Gastrocnemius medialis (tissue), 4 donors: ENCODE results near the gene CPLX3. TPM values are rescaled to one million over a fixed set of nuclear protein-coding genes. Genes with fewer than 3 reads are reported as not detected.

ENCODE experiments used
- ATAC-seq, 2 donors: fragments of 150-250 bp; one replicate each; pipeline ENCODE4 v1.9.1; 2016
- DNase-seq, 2 donors: peaks; one replicate each; pipeline ENCODE4 v3.0.0-alpha.2; 2019
- H3K27ac ChIP-seq, 4 donors: fragments of 200-600 bp; sonication (generic); 1 replicate in 1 of 4; 2 replicates in 3 of 4; pipeline ENCODE4 v1.5.1; 2016 to 2018; ENCODE audit warnings: mild to moderate bottlenecking in 2 of 4, moderate library complexity in 1 of 4
- H3K27me3 ChIP-seq, 3 donors: fragments of 200-600 bp; sonication (generic) in 2 of 3; 1 replicate in 1 of 3; 2 replicates in 2 of 3; pipeline versions ENCODE4 v1.5.1 to v1.6.0; 2016 to 2019; ENCODE audit warnings: mild to moderate bottlenecking in 1 of 3, moderate library complexity in 1 of 3
- H3K36me3 ChIP-seq, 2 donors: fragments of 200-600 bp; sonication (generic) in 1 of 2; one replicate each; pipeline ENCODE4 v1.5.1; 2017 to 2018
- H3K4me1 ChIP-seq, 2 donors: fragments of 200-600 bp; sonication (generic) in 1 of 2; one replicate each; pipeline ENCODE4 v1.5.1; 2016 to 2017; ENCODE audit warnings: mild to moderate bottlenecking in 2 of 2
- H3K4me3 ChIP-seq, 4 donors: fragments of 200-600 bp; sonication (generic) in 3 of 4; 1 replicate in 1 of 4; 2 replicates in 3 of 4; pipeline ENCODE4 v1.5.1; 2016 to 2019; ENCODE audit warnings: mild to moderate bottlenecking in 2 of 4
- H3K9me3 ChIP-seq, 3 donors: fragments of 200-600 bp; sonication (generic) in 2 of 3; 1 replicate in 1 of 3; 2 replicates in 2 of 3; pipeline ENCODE4 v1.5.1; 2016 to 2019
- POLR2A ChIP-seq, 2 donors: fragments of 450-650 bp; IDR thresholded peaks; one replicate each; pipeline ENCODE4 v1.6.1; 2017; ENCODE audit warnings: antibody characterized with exemption in 2 of 2, mild to moderate bottlenecking in 2 of 2, moderate library complexity in 2 of 2
- in situ Hi-C, 4 donors: fragments of 200-750 bp; cut with MboI; loops; one replicate each; pipeline versions ENCODE4 v1.15.0 to v1.8.0; 2017; ENCODE audit warnings: low sequenced_read_pairs in 4 of 4
- intact Hi-C: fragments of 100-400 bp; cut with DNase I; formaldehyde crosslinking; loops from one replicate; pipeline ENCODE4 v1.15.1; 2023; ENCODE audit warnings: low total_unique reads
- total RNA-seq, 4 donors: library from RNA; depleted of rRNA; stranded (reverse); fragments of >200 nt; gene quantifications; one replicate each; pipeline versions ENCODE4 v1.1.0 to v1.2.3, GENCODE V29; 2016
- TF ChIP-seq, protein P1 (sequence below), 5 experiments: fragments of 450-650 bp in 3 of 5; fragments of 200-600 bp in 2 of 5; sonication (generic) in 2 of 5; IDR thresholded peaks in 4 of 5; conservative IDR thresholded peaks in 1 of 5; 1 replicate in 4 of 5; 2 replicates in 1 of 5; pipeline ENCODE4 v1.5.1; 2016 to 2019; ENCODE audit warnings: antibody characterized with exemption in 5 of 5, mild to moderate bottlenecking in 3 of 5, moderate library complexity in 3 of 5

The CPLX3 gene
- total RNA-seq, 4 donors from 2014 or later: not detected

DNA sequence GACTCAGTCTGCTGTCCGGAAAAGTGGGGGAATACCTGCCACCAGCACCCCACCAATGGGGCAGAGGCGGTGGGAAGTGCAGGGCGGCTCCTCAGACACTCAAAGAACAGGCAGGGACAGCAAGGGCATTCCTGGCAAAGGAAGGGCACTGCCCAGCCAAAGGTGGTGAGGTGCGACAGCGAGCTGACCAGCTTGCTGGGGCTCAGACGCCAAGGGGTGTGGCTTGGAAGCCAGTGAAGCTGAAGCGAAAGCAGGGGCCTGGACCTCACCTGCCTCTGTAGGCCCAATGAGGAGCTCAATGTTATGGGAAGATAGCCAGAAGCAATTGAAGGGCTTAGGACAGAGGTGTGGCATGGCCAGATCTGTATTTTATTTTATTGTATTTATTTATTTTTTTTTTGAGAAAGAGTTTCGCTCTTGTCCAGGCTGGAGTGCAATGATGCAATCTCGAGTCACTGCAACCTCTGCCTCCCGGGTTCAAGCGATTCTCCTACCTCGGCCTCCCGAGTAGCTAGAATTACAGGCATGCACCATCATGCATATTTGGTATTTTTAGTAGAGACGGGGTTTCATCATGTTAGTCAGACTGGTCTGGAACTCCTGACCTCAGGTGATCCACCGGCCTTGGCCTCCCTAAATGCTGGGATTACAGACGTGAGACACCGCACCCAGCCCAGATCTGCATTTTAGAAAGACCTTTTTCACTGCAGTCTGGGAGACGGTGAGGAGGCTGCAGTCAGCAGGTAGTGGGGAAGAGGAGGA, 18.2 kb upstream of the CPLX3 start:
- Histone ChIP-seq H3K27ac (no peak overlapping the region), H3K27me3 (no peaks in the 10 kb centered on the region), H3K36me3 (no peaks in the 10 kb centered on the region), H3K9me3 (no peaks in the 10 kb centered on the region), H3K4me1 (peaks cover 0 to 9% of the 10 kb centered on the region in 2 donors), H3K4me3 (no peak overlapping the region)
- TF ChIP-seq, protein P1, sequence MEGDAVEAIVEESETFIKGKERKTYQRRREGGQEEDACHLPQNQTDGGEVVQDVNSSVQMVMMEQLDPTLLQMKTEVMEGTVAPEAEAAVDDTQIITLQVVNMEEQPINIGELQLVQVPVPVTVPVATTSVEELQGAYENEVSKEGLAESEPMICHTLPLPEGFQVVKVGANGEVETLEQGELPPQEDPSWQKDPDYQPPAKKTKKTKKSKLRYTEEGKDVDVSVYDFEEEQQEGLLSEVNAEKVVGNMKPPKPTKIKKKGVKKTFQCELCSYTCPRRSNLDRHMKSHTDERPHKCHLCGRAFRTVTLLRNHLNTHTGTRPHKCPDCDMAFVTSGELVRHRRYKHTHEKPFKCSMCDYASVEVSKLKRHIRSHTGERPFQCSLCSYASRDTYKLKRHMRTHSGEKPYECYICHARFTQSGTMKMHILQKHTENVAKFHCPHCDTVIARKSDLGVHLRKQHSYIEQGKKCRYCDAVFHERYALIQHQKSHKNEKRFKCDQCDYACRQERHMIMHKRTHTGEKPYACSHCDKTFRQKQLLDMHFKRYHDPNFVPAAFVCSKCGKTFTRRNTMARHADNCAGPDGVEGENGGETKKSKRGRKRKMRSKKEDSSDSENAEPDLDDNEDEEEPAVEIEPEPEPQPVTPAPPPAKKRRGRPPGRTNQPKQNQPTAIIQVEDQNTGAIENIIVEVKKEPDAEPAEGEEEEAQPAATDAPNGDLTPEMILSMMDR (IDR thresholded peaks at IDR 0.05 in 4 of 5, conservative IDR thresholded peaks at IDR 0.05 in 1 of 5): no peak
- no peak for TF ChIP-seq POLR2A (IDR thresholded peaks at IDR 0.05)
- in situ Hi-C loops (no loop called here), intact Hi-C loops (no loop called here)
- DNase-seq (peak in 1 of 2 donors; percentile 33), ATAC-seq (peak; percentile 45 to 47)

DNA sequence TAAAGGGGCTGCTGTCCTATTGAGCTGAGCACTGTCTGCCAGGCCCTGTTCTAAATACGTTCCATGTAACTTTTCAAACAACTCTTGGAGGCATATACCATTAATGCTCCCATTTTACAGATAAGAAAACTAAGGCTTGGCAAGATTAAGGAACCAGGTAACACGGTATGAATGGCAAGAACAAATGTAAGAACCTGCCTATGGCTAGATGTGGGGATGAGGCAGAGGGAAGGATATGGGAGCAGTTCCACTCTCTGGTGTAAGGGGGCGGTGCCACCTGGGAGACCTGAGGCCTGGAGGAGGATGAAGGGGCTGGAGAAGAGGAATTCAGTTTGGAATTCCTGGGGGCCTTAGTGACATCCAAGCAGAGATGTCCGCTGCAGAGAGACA, 17.6 kb upstream of the CPLX3 start:
- Histone ChIP-seq H3K27me3 (no peaks in the 10 kb centered on the region), H3K4me3 (no peak overlapping the region), H3K27ac (no peak overlapping the region), H3K36me3 (no peaks in the 10 kb centered on the region), H3K4me1 (peaks cover 0 to 9% of the 10 kb centered on the region in 2 donors), H3K9me3 (no peaks in the 10 kb centered on the region)
- in situ Hi-C loops: no loop called here
- no peak for TF ChIP-seq POLR2A (IDR thresholded peaks at IDR 0.05)
- TF ChIP-seq, protein P1 (IDR thresholded peaks at IDR 0.05 in 4 of 5, conservative IDR thresholded peaks at IDR 0.05 in 1 of 5): no peak
- ATAC-seq (no peak), DNase-seq (no peak)
- intact Hi-C loops: no loop called here

DNA sequence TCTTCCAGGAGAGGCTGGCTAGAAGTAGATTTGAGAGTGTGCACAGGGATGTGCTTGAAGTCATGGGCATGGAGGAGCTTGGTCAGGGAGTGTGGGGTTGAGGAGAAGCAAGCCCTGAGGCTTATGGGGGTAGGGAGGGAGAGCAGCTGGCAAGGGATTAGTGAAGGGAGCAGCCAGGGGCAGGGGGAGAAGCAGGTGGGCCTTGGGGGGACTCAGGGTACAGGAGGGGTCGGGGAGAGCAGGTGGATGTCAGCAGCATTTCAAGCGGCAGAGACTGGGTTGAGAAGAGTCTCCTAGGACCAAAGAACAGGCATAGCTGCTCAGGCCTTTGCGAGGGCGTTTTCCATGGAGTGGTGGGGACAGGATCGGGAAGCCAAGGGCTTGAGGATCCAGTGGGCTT, 17.2 kb upstream of the CPLX3 start:
- Histone ChIP-seq H3K9me3 (no peaks in the 10 kb centered on the region), H3K4me3 (no peak overlapping the region), H3K27ac (no peak overlapping the region), H3K4me1 (peaks cover 0 to 9% of the 10 kb centered on the region in 2 donors), H3K27me3 (no peaks in the 10 kb centered on the region), H3K36me3 (no peaks in the 10 kb centered on the region)
- ATAC-seq (no peak), DNase-seq (no peak)
- in situ Hi-C loops: no loop called here
- intact Hi-C loops: no loop called here
- TF ChIP-seq, protein P1 (IDR thresholded peaks at IDR 0.05 in 4 of 5, conservative IDR thresholded peaks at IDR 0.05 in 1 of 5): no peak
- no peak for TF ChIP-seq POLR2A (IDR thresholded peaks at IDR 0.05)

DNA sequence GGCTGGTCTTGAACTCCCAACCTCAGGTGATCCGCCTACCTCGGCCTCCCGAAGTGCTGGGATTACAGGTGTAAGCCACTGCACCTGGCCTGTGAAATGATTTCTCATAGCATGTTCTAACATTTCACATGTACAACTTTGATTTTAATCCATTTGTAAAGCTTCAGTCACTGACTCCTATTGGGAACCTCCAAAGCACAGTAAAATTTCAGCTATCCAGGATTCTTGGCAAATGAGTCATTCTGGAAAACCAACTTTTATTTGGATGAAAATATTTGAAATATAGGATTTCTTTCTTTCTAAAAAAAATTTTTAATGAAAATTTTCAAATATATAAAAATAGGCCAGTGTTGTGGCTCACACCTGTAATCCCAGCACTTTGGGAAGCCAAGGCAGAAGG, 16.5 kb upstream of the CPLX3 start:
- no peak overlapping the region for H3K4me3 ChIP-seq
- H3K9me3 ChIP-seq: no peaks in the 10 kb centered on the region
- peaks cover 2 to 9% of the 10 kb centered on the region in 2 donors for H3K4me1 ChIP-seq
- intact Hi-C loops (no loop called here), in situ Hi-C loops (no loop called here)
- no peak for ATAC-seq
- H3K27me3 ChIP-seq: no peaks in the 10 kb centered on the region
- H3K36me3 ChIP-seq: no peaks in the 10 kb centered on the region
- DNase-seq: no peak
- no peak for TF ChIP-seq POLR2A (IDR thresholded peaks at IDR 0.05)
- no peak overlapping the region for H3K27ac ChIP-seq

DNA sequence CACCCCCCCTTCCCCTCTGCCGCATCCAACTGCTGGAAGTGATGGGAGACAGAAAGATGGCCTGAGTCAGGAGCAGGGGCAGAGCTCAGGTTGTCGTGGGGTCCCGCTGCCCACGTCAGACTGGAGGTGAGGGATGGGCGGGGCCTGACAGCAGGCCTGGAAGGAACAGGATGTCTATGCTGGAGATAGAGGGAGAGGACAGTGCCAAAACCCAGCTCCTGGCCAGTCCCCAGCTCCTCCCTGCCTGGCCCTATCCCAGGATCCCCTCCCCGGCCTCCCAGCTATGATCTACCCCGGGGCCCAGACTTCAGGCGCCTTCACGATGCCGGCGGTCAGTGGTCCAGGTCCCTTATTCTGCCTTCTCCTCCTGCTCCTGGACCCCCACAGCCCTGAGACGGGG, 13.9 kb upstream of the CPLX3 start, which contains the start of gene LMAN1L:
LMAN1L (plus strand) TSS at position 303 of the 400 bp plus-strand sequence; CDS start at position 323, 20 bp downstream.
- H3K9me3 ChIP-seq: no peaks in the 10 kb centered on the region
- intact Hi-C loops (no loop called here), in situ Hi-C loops (no loop called here)
- TF ChIP-seq, protein P1 (IDR thresholded peaks at IDR 0.05 in 4 of 5, conservative IDR thresholded peaks at IDR 0.05 in 1 of 5): no peak
- TF ChIP-seq POLR2A (IDR thresholded peaks at IDR 0.05): no peak
- H3K4me1 ChIP-seq: peaks cover 6 to 10% of the 10 kb centered on the region in 2 donors
- H3K27me3 ChIP-seq: no peaks in the 10 kb centered on the region
- H3K36me3 ChIP-seq: no peaks in the 10 kb centered on the region
- no peak for ATAC-seq
- DNase-seq: no peak
- no peak within 1 kb of the TSS for H3K27ac ChIP-seq
- no peak within 1 kb of the TSS for H3K4me3 ChIP-seq
